Astrocyte (in vitro differentiated cells and primary cell): Measurements from ENCODE around the gene OSCP1. TPM values are rescaled to one million over a fixed set of nuclear protein-coding genes. Genes with fewer than 3 reads are reported as not detected.

ENCODE experiments used
- DNase-seq: peaks from one replicate; pipeline ENCODE4 v3.0.0-alpha.2; 2010; ENCODE audit warnings: low read depth
- FAIRE-seq: peaks from 2 replicates; lab custom pipeline; 2011; peaks lifted over from hg19 to GRCh38; lab: Jason Lieb, UNC
- H2AFZ ChIP-seq: 2 replicates; pipeline ENCODE4 v1.6.0; 2012; ENCODE audit warnings: low read depth, low read length, inconsistent platforms
- H3K27ac ChIP-seq: 2 replicates; pipeline ENCODE4 v1.5.1; 2011; ENCODE audit warnings: low read depth, low read length, inconsistent platforms
- H3K27me3 ChIP-seq: 2 replicates; pipeline ENCODE4 v1.6.0; 2011; ENCODE audit warnings: low read length, inconsistent platforms; ENCODE audit not compliant: insufficient read depth
- H3K36me3 ChIP-seq: 2 replicates; pipeline ENCODE4 v1.5.1; 2011; ENCODE audit warnings: low read length, inconsistent platforms; ENCODE audit not compliant: insufficient read depth
- H3K4me1 ChIP-seq: 2 replicates; pipeline ENCODE4 v1.5.1; 2011; ENCODE audit warnings: low read length, inconsistent platforms; ENCODE audit not compliant: insufficient read depth
- H3K4me2 ChIP-seq: 2 replicates; pipeline ENCODE4 v1.6.0; 2012; ENCODE audit warnings: low read length, inconsistent platforms
- H3K4me3 ChIP-seq: 2 replicates; pipeline ENCODE4 v1.5.1; 2011; ENCODE audit warnings: low read depth, mild to moderate bottlenecking, low read length, inconsistent platforms; ENCODE audit not compliant: insufficient read depth
- H3K79me2 ChIP-seq: 2 replicates; pipeline ENCODE4 v1.6.0; 2012; ENCODE audit warnings: mild to moderate bottlenecking, low read length, inconsistent platforms; ENCODE audit not compliant: insufficient read depth
- H3K9ac ChIP-seq: 2 replicates; pipeline ENCODE4 v1.6.0; 2012; ENCODE audit warnings: mild to moderate bottlenecking, low read length, inconsistent platforms
- H3K9me3 ChIP-seq: 2 replicates; pipeline ENCODE4 v1.5.1; 2012; ENCODE audit warnings: low read depth, mild to moderate bottlenecking, low read length, inconsistent platforms; ENCODE audit not compliant: insufficient read depth
- H4K20me1 ChIP-seq: 2 replicates; pipeline ENCODE4 v1.6.0; 2012; ENCODE audit warnings: low read length, inconsistent platforms; ENCODE audit not compliant: insufficient read depth
- H3K27ac Mint-ChIP-seq: one replicate; pipeline ENCODE4 v1.8.0; 2021; ENCODE audit warnings: mild to moderate bottlenecking, mixed read lengths; ENCODE audit not compliant: unreplicated experiment
- H3K27me3 Mint-ChIP-seq: one replicate; pipeline ENCODE4 v1.8.0; 2021; ENCODE audit warnings: low read depth, mixed read lengths; ENCODE audit not compliant: unreplicated experiment
- H3K36me3 Mint-ChIP-seq: one replicate; pipeline ENCODE4 v1.8.0; 2021; ENCODE audit warnings: low read depth, mixed read lengths; ENCODE audit not compliant: unreplicated experiment
- H3K4me1 Mint-ChIP-seq: one replicate; pipeline ENCODE4 v1.8.0; 2021; ENCODE audit warnings: low read depth, mixed read lengths; ENCODE audit not compliant: unreplicated experiment
- H3K4me3 Mint-ChIP-seq: one replicate; pipeline ENCODE4 v1.8.0; 2021; ENCODE audit warnings: mild to moderate bottlenecking, moderate library complexity, mixed read lengths; ENCODE audit not compliant: unreplicated experiment
- H3K9me3 Mint-ChIP-seq: one replicate; pipeline ENCODE4 v1.8.0; 2021; ENCODE audit warnings: mild to moderate bottlenecking, mixed read lengths; ENCODE audit not compliant: unreplicated experiment
- EZH2 ChIP-seq: IDR thresholded peaks from 2 replicates; pipeline ENCODE4 v1.6.1; 2012; ENCODE audit warnings: mild to moderate bottlenecking, low read length, inconsistent platforms; ENCODE audit not compliant: insufficient read depth
- total RNA-seq: library from RNA; stranded (reverse); gene quantifications from 2 replicates; pipeline ENCODE4 v1.2.1, GENCODE V29; 2021
- TF ChIP-seq, protein P1 (sequence below): IDR thresholded peaks from 2 replicates; pipeline ENCODE4 v1.5.1; 2011; ENCODE audit warnings: low read depth, mild to moderate bottlenecking, inconsistent platforms, low read length, moderate library complexity; ENCODE audit not compliant: insufficient read depth

OSCP1 gene
- total RNA-seq, 1 donor from 2014 or later = 6.3 TPM

GRCh38 chr1:36467700-36468455, 17.6 kb upstream of the OSCP1 start:
- Mint-ChIP-seq H3K9me3 (no peaks in the 10 kb centered on the region), H3K4me1 (peaks cover 5% of the 10 kb centered on the region), H3K27me3 (peaks cover 5% of the 10 kb centered on the region), H3K36me3 (peaks cover under 1% of the 10 kb centered on the region), H3K4me3 (no peak overlapping the region), H3K27ac (no peak overlapping the region)
- no peak overlapping the region for H3K27ac ChIP-seq
- peaks cover 11% of the 10 kb centered on the region for H3K79me2 ChIP-seq
- H3K4me1 ChIP-seq = peaks cover 11% of the 10 kb centered on the region
- TF ChIP-seq EZH2 = no peak
- TF ChIP-seq, protein P1, sequence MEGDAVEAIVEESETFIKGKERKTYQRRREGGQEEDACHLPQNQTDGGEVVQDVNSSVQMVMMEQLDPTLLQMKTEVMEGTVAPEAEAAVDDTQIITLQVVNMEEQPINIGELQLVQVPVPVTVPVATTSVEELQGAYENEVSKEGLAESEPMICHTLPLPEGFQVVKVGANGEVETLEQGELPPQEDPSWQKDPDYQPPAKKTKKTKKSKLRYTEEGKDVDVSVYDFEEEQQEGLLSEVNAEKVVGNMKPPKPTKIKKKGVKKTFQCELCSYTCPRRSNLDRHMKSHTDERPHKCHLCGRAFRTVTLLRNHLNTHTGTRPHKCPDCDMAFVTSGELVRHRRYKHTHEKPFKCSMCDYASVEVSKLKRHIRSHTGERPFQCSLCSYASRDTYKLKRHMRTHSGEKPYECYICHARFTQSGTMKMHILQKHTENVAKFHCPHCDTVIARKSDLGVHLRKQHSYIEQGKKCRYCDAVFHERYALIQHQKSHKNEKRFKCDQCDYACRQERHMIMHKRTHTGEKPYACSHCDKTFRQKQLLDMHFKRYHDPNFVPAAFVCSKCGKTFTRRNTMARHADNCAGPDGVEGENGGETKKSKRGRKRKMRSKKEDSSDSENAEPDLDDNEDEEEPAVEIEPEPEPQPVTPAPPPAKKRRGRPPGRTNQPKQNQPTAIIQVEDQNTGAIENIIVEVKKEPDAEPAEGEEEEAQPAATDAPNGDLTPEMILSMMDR = no peak
- no peak overlapping the region for H3K4me3 ChIP-seq
- FAIRE-seq (no peak), DNase-seq (no peak)
- H3K27me3 ChIP-seq = no peaks in the 10 kb centered on the region
- no peaks in the 10 kb centered on the region for H3K36me3 ChIP-seq
- no peak overlapping the region for H2AFZ ChIP-seq
- no peaks in the 10 kb centered on the region for H3K9me3 ChIP-seq
- H3K4me2 ChIP-seq = no peak overlapping the region
- H4K20me1 ChIP-seq = no peaks in the 10 kb centered on the region
- no peak overlapping the region for H3K9ac ChIP-seq

GRCh38 chr1:36467027-36467410, 16.8 kb upstream of the OSCP1 start:
- H3K27ac Mint-ChIP-seq = no peak overlapping the region
- Histone ChIP-seq H3K36me3 (no peaks in the 10 kb centered on the region), H3K9me3 (no peaks in the 10 kb centered on the region), H3K27me3 (no peaks in the 10 kb centered on the region), H3K4me3 (no peak overlapping the region), H3K4me1 (peaks cover 11% of the 10 kb centered on the region), H4K20me1 (no peaks in the 10 kb centered on the region), H3K27ac (no peak overlapping the region), H2AFZ (no peak overlapping the region), H3K9ac (no peak overlapping the region), H3K4me2 (no peak overlapping the region), H3K79me2 (peaks cover 17% of the 10 kb centered on the region)
- no peak for FAIRE-seq
- H3K9me3 Mint-ChIP-seq = no peaks in the 10 kb centered on the region
- no peak overlapping the region for H3K4me3 Mint-ChIP-seq
- peaks cover 2% of the 10 kb centered on the region for H3K27me3 Mint-ChIP-seq
- H3K36me3 Mint-ChIP-seq = no peaks in the 10 kb centered on the region
- H3K4me1 Mint-ChIP-seq = peaks cover 5% of the 10 kb centered on the region
- DNase-seq = no peak
- no peak for TF ChIP-seq EZH2
- TF ChIP-seq, protein P1 = no peak
